ENCODE results near the gene VCAN. TPM values are rescaled to one million over a fixed set of nuclear protein-coding genes. Genes with fewer than 3 reads are reported as not detected.

Gene VCAN
- total RNA-seq, 6 experiments from 2014 or later: 18.8 to 25.5 (median 22.5) TPM

- no peaks in the 10 kb centered on the region for H3K9me3 Mint-ChIP-seq
These were observed 69.2 kb downstream of the VCAN start for GRCh38 chr5:83540783-83541182.

GRCh38 chr5:83542839-83543238 is 71.3 kb downstream of the VCAN start:
- Mint-ChIP-seq H3K4me1 (ENCODE audit: low read depth) (peaks cover 10% of the 10 kb centered on the region), H3K27me3 (ENCODE audit: insufficient read depth) (no peaks in the 10 kb centered on the region), H3K4me3 (no peak overlapping the region), H3K9me3 (no peaks in the 10 kb centered on the region), H3K27ac (no peak overlapping the region), H3K36me3 (ENCODE audit: low read depth) (no peaks in the 10 kb centered on the region; the same call in 1 of the 2 replicates)
- DNase-seq: no peak
- no peak for TF ChIP-seq CTCF (IDR thresholded peaks at IDR 0.05)

More at GRCh38 chr5:83540783-83541182, 69.2 kb downstream of the VCAN start:
- peaks cover 5% of the 10 kb centered on the region for H3K4me1 Mint-ChIP-seq (ENCODE audit: low read depth)
- H3K4me3 Mint-ChIP-seq: no peak overlapping the region
- no peak for TF ChIP-seq CTCF (IDR thresholded peaks at IDR 0.05)
- no peaks in the 10 kb centered on the region; the same call in 1 of the 2 replicates for H3K27me3 Mint-ChIP-seq (ENCODE audit: insufficient read depth)
- H3K36me3 Mint-ChIP-seq (ENCODE audit: low read depth): no peaks in the 10 kb centered on the region; the same call in 1 of the 2 replicates
- DNase-seq: no peak
- no peak overlapping the region for H3K27ac Mint-ChIP-seq

- no peak overlapping the region for H3K27ac Mint-ChIP-seq
- H3K4me3 Mint-ChIP-seq: no peak overlapping the region
- H3K36me3 Mint-ChIP-seq (ENCODE audit: low read depth): no peaks in the 10 kb centered on the region
- DNase-seq: no peak
- no peaks in the 10 kb centered on the region for H3K27me3 Mint-ChIP-seq (ENCODE audit: insufficient read depth)
- no peak for TF ChIP-seq CTCF (IDR thresholded peaks at IDR 0.05)
- H3K9me3 Mint-ChIP-seq: no peaks in the 10 kb centered on the region
- peaks cover 10% of the 10 kb centered on the region for H3K4me1 Mint-ChIP-seq (ENCODE audit: low read depth)
These were observed 72.4 kb downstream of the VCAN start for GRCh38 chr5:83543898-83544297.

GRCh38 chr5:83547161-83547560 is 75.6 kb downstream of the VCAN start:
- no peaks in the 10 kb centered on the region; the same call in 1 of the 2 replicates for H3K27me3 Mint-ChIP-seq (ENCODE audit: insufficient read depth)
- DNase-seq: peak; percentile 11
- H3K4me3 Mint-ChIP-seq: no peak overlapping the region
- TF ChIP-seq CTCF (IDR thresholded peaks at IDR 0.05): no peak
- no peak overlapping the region for H3K27ac Mint-ChIP-seq
- no peaks in the 10 kb centered on the region for H3K9me3 Mint-ChIP-seq
- H3K4me1 Mint-ChIP-seq (ENCODE audit: low read depth): peaks cover 18% of the 10 kb centered on the region
- no peaks in the 10 kb centered on the region for H3K36me3 Mint-ChIP-seq (ENCODE audit: low read depth)

GRCh38 chr5:83547889-83548288 is 76.3 kb downstream of the VCAN start:
- Mint-ChIP-seq H3K36me3 (ENCODE audit: low read depth) (no peaks in the 10 kb centered on the region), H3K27me3 (ENCODE audit: insufficient read depth) (no peaks in the 10 kb centered on the region; the same call in 1 of the 2 replicates), H3K4me3 (no peak overlapping the region), H3K9me3 (no peaks in the 10 kb centered on the region), H3K27ac (no peak overlapping the region), H3K4me1 (ENCODE audit: low read depth) (peaks cover 21% of the 10 kb centered on the region)
- no peak for TF ChIP-seq CTCF (IDR thresholded peaks at IDR 0.05)
- DNase-seq: no peak

GRCh38 chr5:83548581-83548980 is 77.0 kb downstream of the VCAN start:
- H3K4me1 Mint-ChIP-seq (ENCODE audit: low read depth): peaks cover 21% of the 10 kb centered on the region
- H3K9me3 Mint-ChIP-seq: no peaks in the 10 kb centered on the region
- no peaks in the 10 kb centered on the region; the same call in 1 of the 2 replicates for H3K27me3 Mint-ChIP-seq (ENCODE audit: insufficient read depth)
- no peak for TF ChIP-seq CTCF (IDR thresholded peaks at IDR 0.05)
- no peaks in the 10 kb centered on the region for H3K36me3 Mint-ChIP-seq (ENCODE audit: low read depth)
- no peak for DNase-seq
- H3K27ac Mint-ChIP-seq: no peak overlapping the region
- no peak overlapping the region for H3K4me3 Mint-ChIP-seq
